HL-60 (cell line): ENCODE results near the gene TRAPPC2.

ENCODE experiments used
- DNase-seq, 2 experiments: peaks; one replicate each; pipeline ENCODE4 v3.0.0-alpha.2; 2010 to 2020; ENCODE audit warnings: low read depth in 1 of 2, low spot score in 1 of 2
- H3K27ac ChIP-seq: fragments of 250-450 bp; sonication (Bioruptor Pico); replicated peaks from 2 replicates; pipeline ENCODE4 v1.5.1; 2020; ENCODE audit warnings: mild to moderate bottlenecking, moderate library complexity
- H3K27me3 ChIP-seq: fragments of 250-450 bp; sonication (Bioruptor Pico); 2 replicates; pipeline ENCODE4 v1.5.1; 2021; ENCODE audit warnings: mild to moderate bottlenecking, moderate library complexity; ENCODE audit not compliant: insufficient read depth, poor library complexity, severe bottlenecking
- H3K4me3 ChIP-seq: replicated peaks from 2 replicates; pipeline ENCODE4 v1.5.1; 2011; ENCODE audit warnings: mild to moderate bottlenecking, control low read depth, low read length; ENCODE audit not compliant: insufficient read depth
- CTCF ChIP-seq: IDR thresholded peaks from one replicate; pipeline ENCODE4 v1.5.1; 2011; ENCODE audit warnings: low read length, control low read depth, inconsistent platforms; ENCODE audit not compliant: insufficient read depth
- GABPA ChIP-seq: IDR thresholded peaks from 2 replicates; pipeline ENCODE4 v1.6.1; 2012; ENCODE audit warnings: low read depth
- POLR2AphosphoS5 ChIP-seq: IDR thresholded peaks from 2 replicates; pipeline ENCODE4 v1.6.1; 2012; ENCODE audit warnings: low read depth
- REST ChIP-seq: IDR thresholded peaks from 2 replicates; pipeline ENCODE4 v1.6.1; 2012; ENCODE audit warnings: low read depth; ENCODE audit not compliant: insufficient replicate concordance
- SPI1 ChIP-seq: IDR thresholded peaks from 2 replicates; pipeline ENCODE4 v1.6.1; 2012; ENCODE audit warnings: low read depth, mild to moderate bottlenecking, borderline replicate concordance

The TRAPPC2 gene

GRCh38 chrX:13770013-13770535, 35.7 kb upstream of the TRAPPC2 start:
- no peak for TF ChIP-seq POLR2AphosphoS5
- no peak for TF ChIP-seq SPI1
- TF ChIP-seq REST: no peak
- TF ChIP-seq CTCF: no peak
- H3K27ac ChIP-seq: no peak overlapping the region
- no peak for DNase-seq
- no peaks in the 10 kb centered on the region for H3K27me3 ChIP-seq
- no peak overlapping the region for H3K4me3 ChIP-seq

GRCh38 chrX:13768939-13769338, 34.5 kb upstream of the TRAPPC2 start:
- H3K27ac ChIP-seq: no peak overlapping the region
- no peak for DNase-seq
- TF ChIP-seq POLR2AphosphoS5: no peak
- no peak for TF ChIP-seq SPI1
- TF ChIP-seq GABPA: no peak
- TF ChIP-seq CTCF: no peak
- TF ChIP-seq REST: no peak
- H3K27me3 ChIP-seq: no peaks in the 10 kb centered on the region
- H3K4me3 ChIP-seq: no peak overlapping the region

GRCh38 chrX:13764765-13765164, 30.3 kb upstream of the TRAPPC2 start:
- no peak for DNase-seq
- Histone ChIP-seq H3K4me3 (no peak overlapping the region), H3K27me3 (no peaks in the 10 kb centered on the region), H3K27ac (no peak overlapping the region)
- TF ChIP-seq REST (no peak), CTCF (no peak), POLR2AphosphoS5 (no peak), GABPA (no peak), SPI1 (no peak)
